Measurements from ENCODE around the gene PLA2G7. TPM values are rescaled to one million over a fixed set of nuclear protein-coding genes. Genes with fewer than 3 reads are reported as not detected.

Gene PLA2G7
- total RNA-seq, 4 donors from 2014 or later = 10.0 to 14.3 (median 11.6) TPM

- no peak overlapping the region for H3K27ac ChIP-seq
- no peaks in the 10 kb centered on the region for H3K4me1 ChIP-seq
- intact Hi-C loops (cut with DNase I) = no loop called here
- 85 to 94% methylated on average over 1 of the region's 1 CpG for WGBS, 2 donors
- H3K4me3 ChIP-seq (replicated peaks in 1 of 3) = no peak overlapping the region
- TF ChIP-seq CTCF (IDR thresholded peaks at IDR 0.05) (no peak), POLR2A (IDR thresholded peaks at IDR 0.05) (no peak)
- H3K9me3 ChIP-seq = no peaks in the 10 kb centered on the region
- no peaks in the 10 kb centered on the region for H3K27me3 ChIP-seq
- DNase-seq = no peak
- no peaks in the 10 kb centered on the region for H3K36me3 ChIP-seq
Observed at GRCh38 chr6:46720401-46720800, 14.8 kb downstream of the PLA2G7 start.

DNA sequence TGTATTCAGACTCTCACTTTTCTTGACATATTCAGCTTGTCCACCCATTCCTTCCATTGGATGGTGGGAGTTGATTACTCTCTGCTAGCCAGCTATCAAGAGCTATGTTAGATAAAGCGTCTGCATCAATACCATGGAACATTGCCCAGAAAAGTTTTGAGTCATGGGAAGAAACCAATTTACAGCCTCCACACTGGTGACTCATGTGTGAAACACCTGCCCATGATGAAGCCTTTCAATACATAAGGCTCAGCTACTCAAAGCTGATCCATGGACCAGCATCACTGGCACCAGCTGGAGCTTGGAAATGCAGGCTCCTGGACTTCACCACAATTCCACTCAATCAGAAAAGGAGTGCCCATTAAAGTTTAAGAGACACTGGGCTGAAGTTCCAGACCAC, 16.1 kb downstream of the PLA2G7 start:
- Histone ChIP-seq H3K9me3 (no peaks in the 10 kb centered on the region), H3K4me1 (no peaks in the 10 kb centered on the region), H3K27ac (no peak overlapping the region), H3K36me3 (no peaks in the 10 kb centered on the region), H3K27me3 (no peaks in the 10 kb centered on the region), H3K4me3 (replicated peaks in 1 of 3) (no peak overlapping the region)
- intact Hi-C loops (cut with DNase I) = no loop called here
- WGBS, 2 donors = 68 to 100% methylated on average over 1 of the region's 1 CpG
- TF ChIP-seq CTCF (IDR thresholded peaks at IDR 0.05) (no peak), POLR2A (IDR thresholded peaks at IDR 0.05) (no peak)
- no peak for DNase-seq

GRCh38 chr6:46715141-46715540, 20.0 kb downstream of the PLA2G7 start:
- no peak for TF ChIP-seq POLR2A (IDR thresholded peaks at IDR 0.05)
- TF ChIP-seq CTCF (IDR thresholded peaks at IDR 0.05) = no peak
- no peaks in the 10 kb centered on the region for H3K36me3 ChIP-seq
- H3K4me1 ChIP-seq = no peaks in the 10 kb centered on the region
- H3K4me3 ChIP-seq (replicated peaks in 1 of 3) = no peak overlapping the region
- DNase-seq = no peak
- H3K27ac ChIP-seq = no peak overlapping the region
- intact Hi-C loops (cut with DNase I) = no loop called here
- H3K27me3 ChIP-seq = no peaks in the 10 kb centered on the region
- no peaks in the 10 kb centered on the region for H3K9me3 ChIP-seq

DNA sequence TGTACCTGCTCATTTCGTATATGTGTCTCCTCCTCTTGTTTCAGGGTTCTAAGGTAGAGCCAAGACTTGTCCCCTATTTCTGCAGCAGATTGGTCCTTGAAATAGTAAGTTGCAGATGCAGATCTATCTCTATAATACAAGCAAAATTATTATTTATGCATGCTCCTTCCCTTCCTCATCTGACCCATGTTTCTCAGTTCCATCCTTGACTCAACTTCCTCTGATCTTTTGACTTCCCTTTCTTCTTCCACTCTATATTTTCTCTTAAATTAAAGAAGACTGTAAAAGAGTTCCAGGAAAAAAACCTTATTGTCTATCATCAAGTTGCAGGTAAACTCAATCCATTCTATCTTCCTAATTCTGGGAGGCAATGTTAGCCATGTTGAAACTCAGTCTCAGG, 23.7 kb downstream of the PLA2G7 start:
- intact Hi-C loops (cut with DNase I) = no loop called here
- Histone ChIP-seq H3K4me1 (no peaks in the 10 kb centered on the region), H3K27ac (no peak overlapping the region), H3K27me3 (no peaks in the 10 kb centered on the region), H3K9me3 (no peaks in the 10 kb centered on the region), H3K4me3 (replicated peaks in 1 of 3) (no peak overlapping the region), H3K36me3 (no peaks in the 10 kb centered on the region)
- no peak for TF ChIP-seq CTCF (IDR thresholded peaks at IDR 0.05)
- TF ChIP-seq POLR2A (IDR thresholded peaks at IDR 0.05) = no peak
- 83 to 91% methylated on average over 1 of the region's 1 CpG for WGBS, 2 donors
- DNase-seq = no peak

DNA sequence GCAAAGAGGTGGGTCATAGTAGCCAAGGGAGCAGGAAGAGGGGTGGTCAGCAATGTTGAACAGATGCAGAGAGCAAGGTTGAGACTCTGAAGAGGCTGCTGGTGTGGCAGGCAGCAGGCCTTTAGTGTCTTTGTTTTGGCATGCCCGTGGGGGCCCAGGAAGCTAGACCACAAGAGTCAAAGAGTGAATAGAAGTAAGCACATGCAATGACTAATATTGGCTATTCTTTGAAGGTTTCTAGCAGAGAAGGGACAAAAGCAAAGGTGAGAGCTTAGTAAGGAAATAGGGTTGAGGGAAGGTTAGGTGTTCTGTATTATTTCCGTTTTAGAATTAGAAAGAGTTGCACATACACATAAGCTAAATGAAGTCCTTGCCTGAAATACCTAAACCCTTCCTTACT, 28.7 kb downstream of the PLA2G7 start:
- Histone ChIP-seq H3K4me3 (replicated peaks in 1 of 3) (no peak overlapping the region), H3K27me3 (no peaks in the 10 kb centered on the region), H3K36me3 (no peaks in the 10 kb centered on the region), H3K4me1 (peaks cover 6 to 8% of the 10 kb centered on the region in 2 donors), H3K27ac (no peak overlapping the region), H3K9me3 (no peaks in the 10 kb centered on the region)
- WGBS, 2 donors = 89 to 90% methylated on average over 2 of the region's 2 CpGs
- intact Hi-C loops (cut with DNase I) = no loop called here
- DNase-seq = no peak
- no peak for TF ChIP-seq CTCF (IDR thresholded peaks at IDR 0.05)
